Liver (tissue), 3 donors: ENCODE data around the gene TREH.

Experiments
- ATF3 ChIP-seq: IDR thresholded peaks from 2 replicates; pipeline ENCODE4 v1.6.1; 2016; ENCODE audit warnings: antibody characterized with exemption
- CTCF ChIP-seq: fragments of 150-350 bp; IDR thresholded peaks from 2 replicates; pipeline ENCODE4 v1.5.1; 2017; ENCODE audit warnings: improper control_type of control experiment, low read depth, low read length; ENCODE audit not compliant: missing input control
- EGR1 ChIP-seq, 2 donors: IDR thresholded peaks; 2 replicates each; pipeline ENCODE4 v1.6.1; 2016 to 2018; ENCODE audit warnings: antibody characterized with exemption in 2 of 2, low read depth in 2 of 2
- FOXA1 ChIP-seq: IDR thresholded peaks from 2 replicates; pipeline ENCODE4 v1.6.1; 2016; ENCODE audit warnings: antibody characterized with exemption
- GABPA ChIP-seq, 2 donors: IDR thresholded peaks in 1 of 2; conservative IDR thresholded peaks in 1 of 2; 2 replicates each; pipeline ENCODE4 v1.6.1; 2016; ENCODE audit warnings: antibody characterized with exemption in 2 of 2, mild to moderate bottlenecking in 1 of 2, moderate library complexity in 1 of 2
- JUND ChIP-seq, 2 donors: IDR thresholded peaks; 2 replicates each; pipeline ENCODE4 v1.6.1; 2016; ENCODE audit warnings: antibody characterized with exemption in 2 of 2
- MAX ChIP-seq: IDR thresholded peaks from 2 replicates; pipeline ENCODE4 v1.6.1; 2016; ENCODE audit warnings: antibody characterized with exemption
- NR2F2 ChIP-seq: IDR thresholded peaks from 2 replicates; pipeline ENCODE4 v1.6.1; 2016; ENCODE audit warnings: antibody characterized with exemption
- RAD21 ChIP-seq, 2 donors: IDR thresholded peaks; 2 replicates each; pipeline ENCODE4 v1.6.1; 2016; ENCODE audit warnings: antibody characterized with exemption in 2 of 2, mild to moderate bottlenecking in 2 of 2
- REST ChIP-seq: IDR thresholded peaks from 2 replicates; pipeline ENCODE4 v1.6.1; 2016; ENCODE audit warnings: antibody characterized with exemption, mild to moderate bottlenecking
- TAF1 ChIP-seq: conservative IDR thresholded peaks from 2 replicates; pipeline ENCODE4 v1.6.1; 2016; ENCODE audit warnings: antibody characterized with exemption, mild to moderate bottlenecking
- YY1 ChIP-seq: IDR thresholded peaks from 2 replicates; pipeline ENCODE4 v1.6.1; 2016; ENCODE audit warnings: antibody characterized with exemption, mild to moderate bottlenecking
- ZBTB33 ChIP-seq: IDR thresholded peaks from 2 replicates; pipeline ENCODE4 v1.6.1; 2016; ENCODE audit warnings: antibody characterized with exemption
- donor health status: healthy.
- donor health status: healthy.

GRCh38 chr11:118623269-118623655 is 56.2 kb downstream of the TREH start:
- TF ChIP-seq ZBTB33, result no peak
- TF ChIP-seq CTCF, result no peak
- TF ChIP-seq FOXA1, result no peak
- no peak for TF ChIP-seq RAD21 (IDR thresholded peaks at IDR 0.05)
- no peak for TF ChIP-seq MAX
- TF ChIP-seq ATF3, result no peak
- no peak for TF ChIP-seq NR2F2
- no peak for TF ChIP-seq YY1
- TF ChIP-seq TAF1, result no peak
- no peak for TF ChIP-seq EGR1 (IDR thresholded peaks at IDR 0.05; ENCODE audit: low read depth in 2 of 2)
- no peak for TF ChIP-seq REST
- TF ChIP-seq GABPA (IDR thresholded peaks at IDR 0.05 in 1 of 2, conservative IDR thresholded peaks at IDR 0.05 in 1 of 2), result no peak
- no peak for TF ChIP-seq JUND (IDR thresholded peaks at IDR 0.05)
